B cell (primary cell): Measurements from ENCODE around the gene TINAGL1. TPM values are rescaled to one million over a fixed set of nuclear protein-coding genes. Genes with fewer than 3 reads are reported as not detected.

Experiments used
- ATAC-seq: fragments of 200-7000 bp; cut with Tn5 transposase; one replicate; pipeline ENCODE4 v1.10.0; 2021; ENCODE audit warnings: low read depth, mild to moderate bottlenecking, moderate number of reproducible peaks, moderate library complexity
- CTCF ChIA-PET: fragments of 350-600 bp; sonication (Branson Sonifier 250); formaldehyde crosslinking; loops from one replicate; lab custom pipeline; 2021; ENCODE audit warnings: antibody characterized with exemption, inconsistent platforms; lab: Charles Lee
- POLR2A ChIA-PET: fragments of 350-600 bp; sonication (Branson Sonifier 250); formaldehyde crosslinking; loops from one replicate; lab custom pipeline; 2021; ENCODE audit warnings: antibody characterized with exemption; lab: Charles Lee
- DNase-seq: peaks from one replicate; pipeline ENCODE4 v3.0.0; 2013
- H2AFZ ChIP-seq: 2 replicates; pipeline ENCODE4 v1.6.1; 2012; ENCODE audit warnings: mild to moderate bottlenecking, low read depth, low read length; ENCODE audit not compliant: insufficient read depth, poor library complexity, severe bottlenecking
- H3K27ac ChIP-seq, 2 donors: 1 replicate in 1 of 2; 2 replicates in 1 of 2; pipeline ENCODE4 v1.5.1; 2012 to 2013; ENCODE audit warnings: low read length in 2 of 2, mild to moderate bottlenecking in 2 of 2, moderate library complexity in 1 of 2
- H3K27me3 ChIP-seq, 4 experiments: fragments of 200-600 bp in 1 of 4; sonication (generic) in 1 of 4; replicated peaks in 1 of 4; 1 replicate in 2 of 4; 2 replicates in 2 of 4; pipeline versions ENCODE4 v1.6.1 to v1.7.0; 2013 to 2016; ENCODE audit warnings: low read length in 3 of 4, mild to moderate bottlenecking in 2 of 4, mixed read lengths in 1 of 4, moderate library complexity in 1 of 4; ENCODE audit not compliant: insufficient read depth in 4 of 4, control insufficient read depth in 3 of 4; ENCODE audit errors: control extremely low read depth in 1 of 4
- H3K36me3 ChIP-seq, 2 experiments: replicated peaks in 1 of 2; 1 replicate in 1 of 2; 2 replicates in 1 of 2; pipeline versions ENCODE4 v1.6.1 to v1.7.1; 2013; ENCODE audit warnings: low read length in 1 of 2; ENCODE audit not compliant: insufficient read depth in 2 of 2, control insufficient read depth in 1 of 2; ENCODE audit errors: control extremely low read depth in 1 of 2, extremely low read depth in 1 of 2
- H3K4me1 ChIP-seq, 2 donors: fragments of 200-600 bp in 1 of 2; sonication (generic) in 1 of 2; 1 replicate in 1 of 2; 2 replicates in 1 of 2; pipeline versions ENCODE4 v1.5.1 to v1.6.1; 2013 to 2017; ENCODE audit warnings: low read length in 2 of 2; ENCODE audit not compliant: control insufficient read depth in 2 of 2, insufficient read depth in 2 of 2
- H3K4me2 ChIP-seq: replicated peaks from 2 replicates; pipeline ENCODE3; 2012; ENCODE audit warnings: mild to moderate bottlenecking, low read depth, low read length; ENCODE audit not compliant: poor library complexity, severe bottlenecking
- H3K4me3 ChIP-seq, 5 experiments: fragments of 200-600 bp in 1 of 5; sonication (generic) in 1 of 5; 1 replicate in 3 of 5; 2 replicates in 2 of 5; pipeline versions ENCODE4 v1.5.1 to v1.7.0; 2011 to 2016; ENCODE audit warnings: low read length in 4 of 5, mild to moderate bottlenecking in 4 of 5, low read depth in 2 of 5, control low read depth in 1 of 5, moderate library complexity in 1 of 5; ENCODE audit not compliant: insufficient read depth in 1 of 5; ENCODE audit errors: control extremely low read depth in 1 of 5, extremely low read depth in 1 of 5
- H3K79me2 ChIP-seq: fragments of 200-600 bp; sonication (generic); one replicate; pipeline ENCODE4 v1.6.0; 2016; ENCODE audit warnings: low read length; ENCODE audit not compliant: control insufficient read depth, insufficient read depth
- H3K9ac ChIP-seq: fragments of 200-600 bp; sonication (generic); 2 replicates; pipeline ENCODE4 v1.6.1; 2017; ENCODE audit warnings: mild to moderate bottlenecking, low read length, moderate library complexity
- H3K9me3 ChIP-seq, 3 donors: one replicate each; pipeline versions ENCODE4 v1.6.1 to v1.7.1; 2013; ENCODE audit warnings: low read length in 2 of 3; ENCODE audit not compliant: control insufficient read depth in 2 of 3, insufficient read depth in 1 of 3; ENCODE audit errors: control extremely low read depth in 1 of 3
- H4K20me1 ChIP-seq: 2 replicates; pipeline ENCODE4 v1.6.0; 2012; ENCODE audit warnings: mild to moderate bottlenecking, low read length; ENCODE audit not compliant: insufficient read depth, control insufficient read depth, poor library complexity, severe bottlenecking
- H3K27ac Mint-ChIP-seq: one replicate; pipeline ENCODE4 v1.8.0; 2021; ENCODE audit warnings: mixed read lengths
- H3K27me3 Mint-ChIP-seq: one replicate; pipeline ENCODE4 v1.8.0; 2021; ENCODE audit warnings: mixed read lengths
- H3K4me1 Mint-ChIP-seq: one replicate; pipeline ENCODE4 v1.8.0; 2021; ENCODE audit warnings: mixed read lengths
- H3K4me3 Mint-ChIP-seq: one replicate; pipeline ENCODE4 v1.8.0; 2021; ENCODE audit warnings: mixed read lengths
- H3K9me3 Mint-ChIP-seq: one replicate; pipeline ENCODE4 v1.8.0; 2022; ENCODE audit warnings: mixed read lengths; ENCODE audit not compliant: insufficient read depth
- EZH2 ChIP-seq: IDR thresholded peaks from 2 replicates; pipeline ENCODE4 v1.6.1; 2012; ENCODE audit warnings: borderline replicate concordance, low read depth, mild to moderate bottlenecking, moderate library complexity, low read length; ENCODE audit not compliant: insufficient read depth, poor library complexity, severe bottlenecking
- WGBS: methylation state at CpG from one replicate; pipeline ENCODE4 v1.1.5; 2013; ENCODE audit warnings: missing lambda C conversion rate; ENCODE audit not compliant: insufficient coverage; 5-methylcytosine and 5-hydroxymethylcytosine counted together
- intact Hi-C: fragments of 100-400 bp; cut with micrococcal nuclease; formaldehyde crosslinking; loops from one replicate; pipeline ENCODE4 v1.10.0; 2022
- polyA plus RNA-seq: library from polyadenylated mRNA; depleted of rRNA; stranded (reverse); fragments of >200 nt; gene quantifications from 2 replicates; pipeline ENCODE4 v1.2.3, GENCODE V29; 2012
- total RNA-seq, 2 donors: library from RNA; stranded (reverse); fragments of 120-200 nt in 1 of 2; gene quantifications; 1 replicate in 1 of 2; 2 replicates in 1 of 2; pipeline versions ENCODE4 v1.2.3 to v1.2.4, GENCODE V29; 2013 to 2022
- TF ChIP-seq, protein P1 (sequence below): fragments of 200-600 bp; IDR thresholded peaks from one replicate; pipeline ENCODE4 v1.8.0; 2022; ENCODE audit warnings: antibody characterized with exemption, mild to moderate bottlenecking

The TINAGL1 gene
- total and polyA plus RNA-seq, 2 donors (not counting 1 experiment from before 2014, with no cell fraction given) = not detected

DNA sequence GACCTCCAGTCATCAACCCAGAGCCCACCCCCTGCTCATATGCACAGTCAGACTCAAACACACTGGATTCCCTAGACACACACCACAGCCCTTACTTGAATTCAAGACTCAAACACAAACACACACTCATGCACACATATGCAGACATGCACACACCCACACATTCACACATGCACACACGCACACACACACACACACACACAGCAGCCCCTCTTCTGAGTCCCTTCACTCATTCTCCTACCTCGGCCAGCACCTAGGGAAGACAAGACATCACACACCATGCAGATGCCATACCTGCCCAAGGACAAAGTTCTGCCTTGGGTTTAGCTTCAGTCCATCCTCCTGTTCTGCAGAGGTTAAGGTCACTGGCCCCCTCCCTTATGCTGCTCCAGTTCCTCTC lies 39.6 kb downstream of the TINAGL1 start:
- 44% methylated on average over 2 of the region's 2 CpGs for WGBS
- Histone ChIP-seq H3K27me3 (peaks cover 0 to 33% (median 12%) of the 10 kb centered on the region in 4 experiments), H3K36me3 (no peaks in the 10 kb centered on the region), H2AFZ (no peak overlapping the region), H3K4me3 (no peak overlapping the region), H3K4me2 (no peak overlapping the region), H3K9ac (no peak overlapping the region), H3K79me2 (no peaks in the 10 kb centered on the region), H3K9me3 (peaks cover 0 to 5% (median 0%) of the 10 kb centered on the region in 3 donors), H3K4me1 (peaks cover 13 to 19% of the 10 kb centered on the region in 2 donors), H3K27ac (no peak overlapping the region), H4K20me1 (no peaks in the 10 kb centered on the region)
- H3K4me1 Mint-ChIP-seq = peaks cover 22% of the 10 kb centered on the region
- DNase-seq (no peak), ATAC-seq (no peak)
- intact Hi-C loops = no loop called here
- H3K27ac Mint-ChIP-seq = no peak overlapping the region
- peaks cover 35% of the 10 kb centered on the region for H3K27me3 Mint-ChIP-seq
- peak overlapping the region; percentile 2 for H3K4me3 Mint-ChIP-seq
- H3K9me3 Mint-ChIP-seq = no peaks in the 10 kb centered on the region
- ChIA-PET CTCF (no interaction called here), POLR2A (no interaction called here)
- TF ChIP-seq, protein P1, sequence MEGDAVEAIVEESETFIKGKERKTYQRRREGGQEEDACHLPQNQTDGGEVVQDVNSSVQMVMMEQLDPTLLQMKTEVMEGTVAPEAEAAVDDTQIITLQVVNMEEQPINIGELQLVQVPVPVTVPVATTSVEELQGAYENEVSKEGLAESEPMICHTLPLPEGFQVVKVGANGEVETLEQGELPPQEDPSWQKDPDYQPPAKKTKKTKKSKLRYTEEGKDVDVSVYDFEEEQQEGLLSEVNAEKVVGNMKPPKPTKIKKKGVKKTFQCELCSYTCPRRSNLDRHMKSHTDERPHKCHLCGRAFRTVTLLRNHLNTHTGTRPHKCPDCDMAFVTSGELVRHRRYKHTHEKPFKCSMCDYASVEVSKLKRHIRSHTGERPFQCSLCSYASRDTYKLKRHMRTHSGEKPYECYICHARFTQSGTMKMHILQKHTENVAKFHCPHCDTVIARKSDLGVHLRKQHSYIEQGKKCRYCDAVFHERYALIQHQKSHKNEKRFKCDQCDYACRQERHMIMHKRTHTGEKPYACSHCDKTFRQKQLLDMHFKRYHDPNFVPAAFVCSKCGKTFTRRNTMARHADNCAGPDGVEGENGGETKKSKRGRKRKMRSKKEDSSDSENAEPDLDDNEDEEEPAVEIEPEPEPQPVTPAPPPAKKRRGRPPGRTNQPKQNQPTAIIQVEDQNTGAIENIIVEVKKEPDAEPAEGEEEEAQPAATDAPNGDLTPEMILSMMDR = no peak
- no peak for TF ChIP-seq EZH2

GRCh38 chr1:31617218-31617915 lies 41.1 kb downstream of the TINAGL1 start, which contains the start of gene HCRTR1:
Gene HCRTR1 (plus strand): TSS chr1:31617689. CDS start chr1:31619193, 1,504 bp downstream.
- H3K4me1 ChIP-seq = peaks cover 13 to 19% of the 10 kb centered on the region in 2 donors
- H3K9me3 Mint-ChIP-seq = no peaks in the 10 kb centered on the region
- intact Hi-C loops = no loop called here
- H3K4me1 Mint-ChIP-seq = peaks cover 22% of the 10 kb centered on the region
- no peak within 1 kb of the TSS for H3K27ac Mint-ChIP-seq
- H3K4me3 Mint-ChIP-seq = peak within 1 kb of the TSS; percentile 86
- CTCF ChIA-PET = interaction anchor here (0.6 to 3.8 kb wide), 13 partner anchors 9 to 458 kb away, joined by 3 to 33 read pairs (median 4); no protein-coding TSS in a partner anchor
- peak within 1 kb of the TSS; percentile 54 for H3K9ac ChIP-seq
- H3K27me3 ChIP-seq = peaks cover 0 to 33% (median 12%) of the 10 kb centered on the region in 4 experiments
- POLR2A ChIA-PET = no interaction called here
- peak within 1 kb of the TSS; percentile 85 for H3K4me2 ChIP-seq
- 10% methylated on average over 41 of the region's 48 CpGs for WGBS
- no peaks in the 10 kb centered on the region for H4K20me1 ChIP-seq
- TF ChIP-seq EZH2 = no peak
- TF ChIP-seq, protein P1 = no peak
- no peaks in the 10 kb centered on the region for H3K79me2 ChIP-seq
- H3K36me3 ChIP-seq = no peaks in the 10 kb centered on the region
- peak within 1 kb of the TSS in 4 of 5 experiments; percentile 38 to 55 (median 44) for H3K4me3 ChIP-seq
- ATAC-seq = no peak
- peak; percentile 18 for DNase-seq
- H2AFZ ChIP-seq = peak within 1 kb of the TSS; percentile 32
- H3K9me3 ChIP-seq = peaks cover 0 to 5% (median 0%) of the 10 kb centered on the region in 3 donors
- H3K27me3 Mint-ChIP-seq = peaks cover 35% of the 10 kb centered on the region
- H3K27ac ChIP-seq = no peak within 1 kb of the TSS
